ENCODE data around the gene SLC6A5. TPM values are rescaled to one million over a fixed set of nuclear protein-coding genes. Genes with fewer than 3 reads are reported as not detected.

Gene SLC6A5
- total and polyA plus RNA-seq, 8 donors = not detected

GRCh38 chr11:20661850-20662249, 62.4 kb downstream of the SLC6A5 start:
- ATAC-seq (no peak), DNase-seq (no peak)
- Histone ChIP-seq H3K9me3 (no peaks in the 10 kb centered on the region), H3K4me1 (no peaks in the 10 kb centered on the region), H3K27me3 (peaks cover 0 to 24% of the 10 kb centered on the region in 2 donors), H3K4me3 (no peak overlapping the region), H3K36me3 (no peaks in the 10 kb centered on the region), H3K27ac (no peak overlapping the region)
- intact Hi-C loops (cut with DNase I) = no loop called here
- TF ChIP-seq, protein P1, sequence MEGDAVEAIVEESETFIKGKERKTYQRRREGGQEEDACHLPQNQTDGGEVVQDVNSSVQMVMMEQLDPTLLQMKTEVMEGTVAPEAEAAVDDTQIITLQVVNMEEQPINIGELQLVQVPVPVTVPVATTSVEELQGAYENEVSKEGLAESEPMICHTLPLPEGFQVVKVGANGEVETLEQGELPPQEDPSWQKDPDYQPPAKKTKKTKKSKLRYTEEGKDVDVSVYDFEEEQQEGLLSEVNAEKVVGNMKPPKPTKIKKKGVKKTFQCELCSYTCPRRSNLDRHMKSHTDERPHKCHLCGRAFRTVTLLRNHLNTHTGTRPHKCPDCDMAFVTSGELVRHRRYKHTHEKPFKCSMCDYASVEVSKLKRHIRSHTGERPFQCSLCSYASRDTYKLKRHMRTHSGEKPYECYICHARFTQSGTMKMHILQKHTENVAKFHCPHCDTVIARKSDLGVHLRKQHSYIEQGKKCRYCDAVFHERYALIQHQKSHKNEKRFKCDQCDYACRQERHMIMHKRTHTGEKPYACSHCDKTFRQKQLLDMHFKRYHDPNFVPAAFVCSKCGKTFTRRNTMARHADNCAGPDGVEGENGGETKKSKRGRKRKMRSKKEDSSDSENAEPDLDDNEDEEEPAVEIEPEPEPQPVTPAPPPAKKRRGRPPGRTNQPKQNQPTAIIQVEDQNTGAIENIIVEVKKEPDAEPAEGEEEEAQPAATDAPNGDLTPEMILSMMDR (IDR thresholded peaks at IDR 0.05) = no peak

DNA sequence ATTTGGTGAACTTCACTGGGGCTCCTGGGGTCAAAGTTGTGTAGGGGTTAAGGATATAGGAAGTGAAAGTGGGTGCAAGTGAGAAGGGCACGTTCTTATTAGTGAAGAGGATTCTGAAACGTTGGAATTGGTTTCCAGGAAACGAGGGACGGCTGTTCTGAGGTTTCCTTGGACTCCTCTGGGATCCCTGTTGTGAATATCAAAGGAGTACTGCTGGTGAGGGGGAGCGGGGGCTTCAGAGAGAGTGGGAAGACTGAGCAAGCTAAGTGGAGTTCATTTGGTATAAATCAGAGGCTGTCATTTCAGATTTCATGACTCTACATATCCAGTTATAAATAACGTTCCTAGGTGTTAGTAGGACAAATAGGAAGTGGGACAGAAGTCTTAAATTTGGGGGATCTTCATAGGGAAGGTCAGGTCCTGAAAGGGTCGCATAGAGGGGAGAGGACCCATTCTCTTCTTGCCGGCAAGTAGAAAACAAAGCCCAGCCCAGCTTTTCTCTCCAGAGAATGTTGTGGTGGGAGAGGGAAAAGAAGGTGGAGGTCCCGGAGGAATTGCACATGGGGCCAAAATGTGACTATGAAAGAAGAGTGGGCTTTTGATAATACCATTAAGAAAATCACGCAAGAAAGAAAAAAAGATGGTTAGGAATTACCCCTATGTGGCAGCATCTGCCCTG, 68.9 kb downstream of the SLC6A5 start:
- no peaks in the 10 kb centered on the region for H3K9me3 ChIP-seq
- H3K4me1 ChIP-seq = peaks cover 0 to 8% of the 10 kb centered on the region in 2 donors
- H3K27me3 ChIP-seq = peaks cover 46 to 80% of the 10 kb centered on the region in 2 donors
- no peak overlapping the region for H3K4me3 ChIP-seq
- H3K27ac ChIP-seq = no peak overlapping the region
- TF ChIP-seq, protein P1 (IDR thresholded peaks at IDR 0.05) = no peak
- ATAC-seq = no peak
- intact Hi-C loops (cut with DNase I) = no loop called here
- no peaks in the 10 kb centered on the region for H3K36me3 ChIP-seq
- DNase-seq = no peak

DNA sequence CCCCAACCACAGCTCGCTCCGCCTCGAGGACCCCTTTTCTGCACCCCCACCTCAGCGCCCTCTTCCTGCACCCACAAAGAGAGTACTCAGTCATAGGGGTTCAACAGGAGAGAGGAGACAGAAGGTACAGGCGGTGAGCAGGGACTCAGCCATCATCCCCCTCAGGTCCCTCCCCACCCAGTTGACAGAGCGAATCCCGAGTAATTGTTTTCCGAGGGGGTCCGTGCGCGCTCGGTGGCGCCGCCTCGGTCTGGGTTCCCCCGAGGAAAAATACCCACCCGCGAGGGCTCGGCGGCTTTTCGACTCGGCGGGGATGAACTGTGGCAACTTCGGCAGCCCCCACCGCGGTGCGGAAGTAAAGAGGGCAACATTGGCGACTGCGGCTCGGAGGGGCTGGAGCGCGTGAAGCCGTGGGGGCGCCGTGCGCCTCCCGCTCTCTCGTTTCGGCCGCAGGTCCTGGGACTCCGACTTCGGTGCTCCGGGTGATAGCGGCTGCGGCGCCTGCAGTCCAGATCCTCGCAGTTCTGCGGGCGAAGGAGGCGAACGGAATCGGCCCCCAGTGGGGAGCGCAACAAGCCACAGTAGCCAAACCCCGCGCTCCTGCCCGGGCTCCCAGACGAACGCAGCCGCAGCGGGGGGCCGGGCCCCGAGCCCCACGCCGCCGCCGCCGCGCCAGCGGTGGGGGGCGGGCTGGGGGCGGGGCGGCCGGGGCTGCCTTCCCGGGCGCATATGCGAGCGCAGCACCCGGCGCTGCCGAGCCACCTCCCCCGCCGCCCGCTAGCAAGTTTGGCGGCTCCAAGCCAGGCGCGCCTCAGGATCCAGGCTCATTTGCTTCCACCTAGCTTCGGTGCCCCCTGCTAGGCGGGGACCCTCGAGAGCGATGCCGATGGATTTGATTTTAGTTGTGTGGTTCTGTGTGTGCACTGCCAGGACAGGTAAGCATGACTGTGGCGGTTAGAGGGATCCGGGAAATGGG, 69.7 kb downstream of the SLC6A5 start, which contains the start of gene NELL1:
TSS of gene NELL1 (plus strand) at position 743 of the 976 bp plus-strand sequence.
- Histone ChIP-seq H3K4me1 (peaks cover 0 to 8% of the 10 kb centered on the region in 2 donors), H3K9me3 (no peaks in the 10 kb centered on the region), H3K27ac (no peak within 1 kb of the TSS), H3K36me3 (no peaks in the 10 kb centered on the region), H3K4me3 (no peak within 1 kb of the TSS), H3K27me3 (peaks cover 46 to 83% of the 10 kb centered on the region in 2 donors)
- ATAC-seq (no peak), DNase-seq (peak in 1 of 4 donors; percentile 69)
- TF ChIP-seq, protein P1 (IDR thresholded peaks at IDR 0.05) = no peak
- intact Hi-C loops (cut with DNase I) = no loop called here

- peaks cover 0 to 8% of the 10 kb centered on the region in 2 donors for H3K4me1 ChIP-seq
- ATAC-seq (no peak), DNase-seq (peak in 1 of 4 donors; percentile 83)
- H3K27ac ChIP-seq = no peak overlapping the region
- intact Hi-C loops (cut with DNase I) = no loop called here
- no peak overlapping the region for H3K4me3 ChIP-seq
- H3K27me3 ChIP-seq = peaks cover 46 to 90% of the 10 kb centered on the region in 2 donors
- TF ChIP-seq, protein P1 (IDR thresholded peaks at IDR 0.05) = no peak
- no peaks in the 10 kb centered on the region for H3K9me3 ChIP-seq
- H3K36me3 ChIP-seq = no peaks in the 10 kb centered on the region
Measured at GRCh38 chr11:20669820-20670684, 70.6 kb downstream of the SLC6A5 start.
